Measurements from ENCODE around the gene RBM33. TPM values are rescaled to one million over a fixed set of nuclear protein-coding genes. Genes with fewer than 3 reads are reported as not detected.

Gene RBM33
- total RNA-seq, 4 donors from 2014 or later, result 35.7 to 59.9 (median 44.5) TPM

DNA sequence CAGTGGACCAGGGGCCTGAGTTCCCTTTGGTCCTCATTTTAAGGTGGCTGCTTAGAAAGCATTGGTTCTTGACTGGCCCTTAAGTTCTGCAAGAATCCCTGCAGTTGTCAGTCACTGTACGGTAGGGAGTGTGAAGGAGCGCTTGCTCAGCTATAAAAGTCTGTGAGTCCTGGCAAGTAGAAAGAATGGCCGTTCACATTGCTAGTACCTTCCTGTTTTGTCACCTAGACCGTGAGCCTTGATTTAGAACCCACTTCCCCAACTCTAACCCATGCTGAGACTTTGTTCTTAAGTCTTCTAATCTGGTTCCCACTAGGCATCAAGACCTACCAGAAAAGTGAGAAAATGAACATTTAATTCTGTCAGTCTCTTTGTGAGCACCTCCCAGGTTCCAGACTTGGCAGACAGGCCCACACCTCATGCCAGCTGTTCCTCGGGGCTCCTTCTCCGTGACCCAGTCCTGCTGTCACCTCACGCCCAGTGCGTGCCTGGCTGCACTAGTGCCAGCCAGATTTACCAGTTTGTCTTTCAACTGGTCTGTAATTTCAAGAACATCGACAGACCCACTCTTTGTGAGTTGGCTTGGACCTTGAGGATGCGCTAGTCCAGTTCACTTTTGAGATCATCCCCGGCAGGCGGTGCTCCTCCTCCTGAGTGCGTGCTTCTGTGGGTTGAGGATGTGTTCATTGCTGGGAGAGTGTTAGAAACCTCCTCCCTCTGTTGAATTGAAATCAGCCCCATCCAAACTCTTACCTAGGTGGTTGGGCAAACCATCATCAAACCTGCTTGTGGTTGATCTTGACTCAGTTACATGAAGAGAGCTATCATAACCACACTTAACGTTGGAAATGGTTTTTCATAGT, 89.4 kb downstream of the RBM33 start:
- Histone ChIP-seq H3K27ac (no peak overlapping the region), H3K4me3 (replicated peaks in 1 of 3) (no peak overlapping the region), H3K4me1 (peaks cover 7% of the 10 kb centered on the region in 2 donors), H3K27me3 (no peaks in the 10 kb centered on the region), H3K36me3 (peaks cover 9% of the 10 kb centered on the region in 2 donors), H3K9me3 (no peaks in the 10 kb centered on the region)
- DNase-seq, result peak; percentile 51 to 63
- WGBS, 2 donors, result 56 to 71% methylated on average over 14 of the region's 14 CpGs
- TF ChIP-seq POLR2A (IDR thresholded peaks at IDR 0.05), result no peak
- TF ChIP-seq, protein P1, sequence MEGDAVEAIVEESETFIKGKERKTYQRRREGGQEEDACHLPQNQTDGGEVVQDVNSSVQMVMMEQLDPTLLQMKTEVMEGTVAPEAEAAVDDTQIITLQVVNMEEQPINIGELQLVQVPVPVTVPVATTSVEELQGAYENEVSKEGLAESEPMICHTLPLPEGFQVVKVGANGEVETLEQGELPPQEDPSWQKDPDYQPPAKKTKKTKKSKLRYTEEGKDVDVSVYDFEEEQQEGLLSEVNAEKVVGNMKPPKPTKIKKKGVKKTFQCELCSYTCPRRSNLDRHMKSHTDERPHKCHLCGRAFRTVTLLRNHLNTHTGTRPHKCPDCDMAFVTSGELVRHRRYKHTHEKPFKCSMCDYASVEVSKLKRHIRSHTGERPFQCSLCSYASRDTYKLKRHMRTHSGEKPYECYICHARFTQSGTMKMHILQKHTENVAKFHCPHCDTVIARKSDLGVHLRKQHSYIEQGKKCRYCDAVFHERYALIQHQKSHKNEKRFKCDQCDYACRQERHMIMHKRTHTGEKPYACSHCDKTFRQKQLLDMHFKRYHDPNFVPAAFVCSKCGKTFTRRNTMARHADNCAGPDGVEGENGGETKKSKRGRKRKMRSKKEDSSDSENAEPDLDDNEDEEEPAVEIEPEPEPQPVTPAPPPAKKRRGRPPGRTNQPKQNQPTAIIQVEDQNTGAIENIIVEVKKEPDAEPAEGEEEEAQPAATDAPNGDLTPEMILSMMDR (IDR thresholded peaks at IDR 0.05), result no peak
- intact Hi-C loops (cut with DNase I), result no loop called here

DNA sequence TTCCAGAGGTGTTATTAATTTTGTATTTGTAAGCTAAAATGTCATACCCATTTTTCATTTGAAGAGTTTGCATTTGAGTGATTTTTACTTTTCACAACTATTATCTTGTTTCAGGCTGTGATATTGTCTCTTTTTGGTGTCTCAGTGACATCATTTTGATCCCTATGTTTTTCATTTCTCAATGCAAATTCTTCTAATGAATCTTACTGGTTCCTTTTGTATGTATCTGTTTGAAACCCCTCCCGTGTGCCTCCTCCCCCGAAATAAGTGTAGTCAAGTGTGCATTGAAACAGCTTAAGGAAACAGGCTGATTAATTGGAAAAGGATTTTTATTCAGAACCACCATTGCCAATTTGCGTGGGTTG, 90.0 kb downstream of the RBM33 start:
- no peak for DNase-seq
- Histone ChIP-seq H3K4me1 (peaks cover 7% of the 10 kb centered on the region in 2 donors), H3K27ac (no peak overlapping the region), H3K27me3 (no peaks in the 10 kb centered on the region), H3K9me3 (no peaks in the 10 kb centered on the region), H3K4me3 (replicated peaks in 1 of 3) (no peak overlapping the region), H3K36me3 (peaks cover 9% of the 10 kb centered on the region in 2 donors)
- TF ChIP-seq, protein P1 (IDR thresholded peaks at IDR 0.05), result no peak
- no peak for TF ChIP-seq POLR2A (IDR thresholded peaks at IDR 0.05)
- 74 to 85% methylated on average over 3 of the region's 3 CpGs for WGBS, 2 donors
- intact Hi-C loops (cut with DNase I), result no loop called here

DNA sequence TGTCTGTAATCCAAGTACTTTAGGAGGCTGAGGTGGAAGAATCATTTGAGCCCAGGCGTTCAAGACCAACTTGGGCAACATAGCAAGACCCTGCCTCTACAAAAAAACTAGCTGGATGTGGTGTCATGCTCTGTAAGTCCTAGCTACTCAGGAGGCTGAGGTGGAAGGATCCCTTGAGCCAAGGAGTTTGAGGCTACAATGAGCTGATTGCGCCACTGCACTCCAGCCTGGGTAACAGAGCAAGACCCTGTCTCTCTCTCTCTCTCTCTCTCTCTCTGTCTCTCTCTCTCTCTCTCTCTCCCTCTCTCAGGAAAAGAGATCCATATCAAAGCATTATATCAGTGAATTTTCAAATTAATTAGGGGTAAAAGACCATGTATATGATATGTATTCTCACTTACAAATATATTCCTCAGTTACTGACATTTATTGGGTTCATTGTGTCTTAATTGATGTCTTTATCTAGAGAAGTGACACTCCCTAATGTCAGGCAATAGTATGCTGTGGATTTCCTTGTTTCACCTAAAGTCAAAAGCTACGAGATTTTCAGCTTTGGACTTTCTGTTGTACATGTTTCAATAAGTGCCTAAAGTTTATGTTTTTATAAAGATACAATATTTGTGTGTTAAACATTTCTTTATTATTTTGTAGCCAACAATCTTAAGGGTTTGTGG, 91.1 kb downstream of the RBM33 start:
- Histone ChIP-seq H3K4me3 (replicated peaks in 1 of 3) (no peak overlapping the region), H3K4me1 (peaks cover 7% of the 10 kb centered on the region in 2 donors), H3K27me3 (no peaks in the 10 kb centered on the region), H3K9me3 (no peaks in the 10 kb centered on the region), H3K36me3 (peaks cover 11 to 16% of the 10 kb centered on the region in 2 donors), H3K27ac (no peak overlapping the region)
- intact Hi-C loops (cut with DNase I), result no loop called here
- no peak for DNase-seq
- TF ChIP-seq, protein P1 (IDR thresholded peaks at IDR 0.05), result no peak
- no peak for TF ChIP-seq POLR2A (IDR thresholded peaks at IDR 0.05)
- 96 to 97% methylated on average over 3 of the region's 3 CpGs for WGBS, 2 donors

DNA sequence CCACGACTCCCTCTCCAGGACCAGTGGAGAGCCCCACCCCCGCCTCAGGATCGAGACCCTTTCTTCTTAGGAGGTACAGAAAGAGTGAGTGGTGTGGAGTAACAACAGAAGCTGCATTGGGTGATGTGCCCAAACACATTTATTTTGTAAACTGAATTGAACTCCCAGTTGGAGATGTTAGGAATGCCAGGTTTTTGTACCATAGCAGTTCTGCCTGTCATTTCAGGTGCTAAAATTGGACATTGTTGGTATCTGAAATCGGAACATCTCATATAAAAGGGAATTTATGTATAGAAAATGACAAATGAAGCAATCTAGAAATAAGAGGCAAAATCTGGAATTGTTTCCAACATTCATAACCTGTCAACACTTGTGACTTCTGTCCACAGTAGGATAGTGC, 93.1 kb downstream of the RBM33 start:
- WGBS, 2 donors, result 82 to 88% methylated on average over 4 of the region's 4 CpGs
- Histone ChIP-seq H3K27ac (no peak overlapping the region), H3K36me3 (peaks cover 26 to 33% of the 10 kb centered on the region in 2 donors), H3K4me1 (peaks cover 7% of the 10 kb centered on the region in 2 donors), H3K27me3 (no peaks in the 10 kb centered on the region), H3K4me3 (replicated peaks in 1 of 3) (no peak overlapping the region), H3K9me3 (no peaks in the 10 kb centered on the region)
- TF ChIP-seq, protein P1 (IDR thresholded peaks at IDR 0.05), result no peak
- TF ChIP-seq POLR2A (IDR thresholded peaks at IDR 0.05), result no peak
- intact Hi-C loops (cut with DNase I), result no loop called here
- DNase-seq, result no peak

DNA sequence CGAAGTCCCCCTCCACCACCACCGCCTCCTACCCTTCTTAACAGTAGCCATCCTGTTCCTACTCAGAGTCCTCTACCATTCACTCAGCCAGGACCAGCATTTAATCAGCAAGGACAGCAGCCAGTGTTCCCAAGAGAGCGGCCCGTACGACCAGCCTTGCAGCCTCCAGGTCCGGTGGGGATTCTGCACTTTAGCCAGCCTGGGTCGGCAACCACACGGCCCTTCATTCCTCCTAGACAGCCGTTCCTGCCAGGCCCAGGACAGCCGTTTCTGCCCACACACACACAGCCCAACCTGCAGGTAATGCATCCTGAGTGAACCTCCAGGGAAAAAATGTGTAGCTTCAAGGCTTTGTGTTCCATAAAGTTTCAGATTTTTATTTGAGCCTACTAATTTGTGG, 93.6 kb downstream of the RBM33 start:
- Histone ChIP-seq H3K4me1 (peaks cover 7% of the 10 kb centered on the region in 2 donors), H3K4me3 (replicated peaks in 1 of 3) (no peak overlapping the region), H3K9me3 (no peaks in the 10 kb centered on the region), H3K36me3 (peaks cover 28 to 36% of the 10 kb centered on the region in 2 donors), H3K27me3 (no peaks in the 10 kb centered on the region), H3K27ac (no peak overlapping the region)
- TF ChIP-seq, protein P1 (IDR thresholded peaks at IDR 0.05), result no peak
- no peak for TF ChIP-seq POLR2A (IDR thresholded peaks at IDR 0.05)
- no peak for DNase-seq
- 83 to 93% methylated on average over 10 of the region's 10 CpGs for WGBS, 2 donors
- intact Hi-C loops (cut with DNase I), result no loop called here

Measured in thyroid gland (tissue), 4 donors.